SK-N-SH treated with all-trans-retinoic acid at 6 μM for 48 hours (cell line): ENCODE data around the gene GRIP1.

Source experiments
- ATAC-seq: fragments of 200-7000 bp; cut with Tn5 transposase; 3 replicates; pipeline ENCODE4 v1.9.1; 2020; ENCODE audit warnings: mild to moderate bottlenecking, moderate library complexity
- ARNTL ChIP-seq: fragments of 450-650 bp; formaldehyde crosslinking; IDR thresholded peaks from 2 replicates; pipeline ENCODE4 v1.5.0; 2020; ENCODE audit warnings: low read depth, mild to moderate bottlenecking, moderate library complexity, borderline replicate concordance
- BACH2 ChIP-seq: fragments of 250-450 bp; sonication (Bioruptor Pico); IDR thresholded peaks from 2 replicates; pipeline ENCODE4 v1.9.0; 2021; ENCODE audit warnings: mild to moderate bottlenecking, borderline replicate concordance
- CSDC2 ChIP-seq: fragments of 250-450 bp; sonication (Bioruptor Pico); IDR thresholded peaks from 2 replicates; pipeline ENCODE4 v1.5.0; 2020; ENCODE audit warnings: mild to moderate bottlenecking, moderate library complexity
- CSRNP3 ChIP-seq: fragments of 250-450 bp; sonication (Bioruptor Pico); IDR thresholded peaks from 2 replicates; pipeline ENCODE4 v1.5.1; 2021; ENCODE audit warnings: mild to moderate bottlenecking, moderate library complexity
- ESRRG ChIP-seq: fragments of 250-450 bp; sonication (Bioruptor Pico); IDR thresholded peaks from 2 replicates; pipeline ENCODE4 v1.6.1; 2021; ENCODE audit warnings: mild to moderate bottlenecking
- GLIS3 ChIP-seq: fragments of 250-450 bp; sonication (Bioruptor Pico); IDR thresholded peaks from 2 replicates; pipeline ENCODE4 v1.5.0; 2020; ENCODE audit warnings: mild to moderate bottlenecking, moderate library complexity
- ISL1 ChIP-seq: fragments of 250-450 bp; sonication (Bioruptor Pico); IDR thresholded peaks from 2 replicates; pipeline ENCODE4 v2.1.2; 2022; ENCODE audit warnings: mild to moderate bottlenecking, moderate library complexity
- OSR1 ChIP-seq: fragments of 250-450 bp; sonication (Bioruptor Pico); IDR thresholded peaks from 2 replicates; pipeline ENCODE4 v1.8.0; 2022; ENCODE audit warnings: moderate library complexity, mild to moderate bottlenecking, inconsistent platforms
- PATZ1 ChIP-seq: fragments of 250-450 bp; sonication (Bioruptor Pico); IDR thresholded peaks from 2 replicates; pipeline ENCODE4 v1.8.0; 2020; ENCODE audit warnings: mild to moderate bottlenecking, moderate library complexity, borderline replicate concordance
- POU6F1 ChIP-seq: fragments of 250-450 bp; sonication (Bioruptor Pico); IDR thresholded peaks from 2 replicates; pipeline ENCODE4 v1.8.0; 2021; ENCODE audit warnings: low read depth, mild to moderate bottlenecking, moderate library complexity, borderline replicate concordance
- PPARA ChIP-seq: fragments of 250-450 bp; sonication (Bioruptor Pico); IDR thresholded peaks from 2 replicates; pipeline ENCODE4 v1.5.0; 2020; ENCODE audit warnings: mild to moderate bottlenecking, borderline replicate concordance
- RARB ChIP-seq: fragments of 250-450 bp; sonication (Bioruptor Pico); IDR thresholded peaks from 2 replicates; pipeline ENCODE4 v1.8.0; 2021; ENCODE audit warnings: mild to moderate bottlenecking, moderate library complexity
- TOX ChIP-seq: fragments of 250-450 bp; sonication (Bioruptor Pico); IDR thresholded peaks from 2 replicates; pipeline ENCODE4 v1.8.0; 2021; ENCODE audit warnings: mild to moderate bottlenecking, moderate library complexity, borderline replicate concordance
- TSHZ2 ChIP-seq: fragments of 250-450 bp; sonication (Bioruptor Pico); IDR thresholded peaks from 2 replicates; pipeline ENCODE4 v1.5.0; 2020; ENCODE audit warnings: mild to moderate bottlenecking, moderate library complexity
- ZC3H10 ChIP-seq: fragments of 250-450 bp; sonication (Bioruptor Pico); IDR thresholded peaks from 2 replicates; pipeline ENCODE4 v1.5.1; 2021; ENCODE audit warnings: mild to moderate bottlenecking, moderate library complexity
- ZFP3 ChIP-seq: fragments of 250-450 bp; sonication (Bioruptor Pico); IDR thresholded peaks from 2 replicates; pipeline ENCODE4 v1.5.0; 2020; ENCODE audit warnings: mild to moderate bottlenecking, moderate library complexity
- ZFP30 ChIP-seq: fragments of 450-650 bp; formaldehyde crosslinking; IDR thresholded peaks from 2 replicates; pipeline ENCODE4 v1.5.0; 2022; ENCODE audit warnings: mild to moderate bottlenecking, moderate library complexity
- ZNF565 ChIP-seq: fragments of 450-650 bp; formaldehyde crosslinking; conservative IDR thresholded peaks from 2 replicates; pipeline ENCODE4 v1.5.0; 2020; ENCODE audit warnings: low read depth, mild to moderate bottlenecking, moderate library complexity
- ZNF70 ChIP-seq: fragments of 450-650 bp; formaldehyde crosslinking; IDR thresholded peaks from 2 replicates; pipeline ENCODE4 v1.5.0; 2020; ENCODE audit warnings: mild to moderate bottlenecking, moderate library complexity
- ZNF8 ChIP-seq: fragments of 450-650 bp; formaldehyde crosslinking; IDR thresholded peaks from 2 replicates; pipeline ENCODE4 v1.5.0; 2020; ENCODE audit warnings: mild to moderate bottlenecking, moderate library complexity

GRIP1 gene

GRCh38 chr12:66453120-66453519 is 225.8 kb downstream of the GRIP1 start:
- no peak for ATAC-seq
- TF ChIP-seq ZFP3: no peak
- TF ChIP-seq TSHZ2 (CRISPR knock-in tag): no peak
- TF ChIP-seq OSR1: no peak
- TF ChIP-seq ZC3H10 (CRISPR knock-in tag): no peak
- TF ChIP-seq BACH2 (CRISPR knock-in tag): no peak
- TF ChIP-seq ZNF565 (CRISPR knock-in tag): no peak
- TF ChIP-seq RARB (CRISPR knock-in tag): no peak
- TF ChIP-seq ISL1 (CRISPR knock-in tag): no peak

GRCh38 chr12:66449531-66449930 is 229.3 kb downstream of the GRIP1 start:
- ATAC-seq: no peak

GRCh38 chr12:66447643-66448042 is 231.2 kb downstream of the GRIP1 start:
- ATAC-seq: no peak
- no peak for TF ChIP-seq OSR1
- no peak for TF ChIP-seq ZFP30 (CRISPR knock-in tag)
- TF ChIP-seq, all 23 proteins: peak for 0

More at GRCh38 chr12:66449531-66449930, 229.3 kb downstream of the GRIP1 start:
- TF ChIP-seq CSDC2 (CRISPR knock-in tag) (no peak), PPARA (CRISPR knock-in tag) (no peak), BACH2 (CRISPR knock-in tag) (no peak)

- no peak for TF ChIP-seq ZNF8 (CRISPR knock-in tag)
- no peak for TF ChIP-seq TSHZ2 (CRISPR knock-in tag)
- no peak for ATAC-seq
Measured at GRCh38 chr12:66446276-66446675, 232.6 kb downstream of the GRIP1 start.

GRCh38 chr12:66441905-66442559 is 236.8 kb downstream of the GRIP1 start:
- no peak for ATAC-seq
- TF ChIP-seq PATZ1 (CRISPR knock-in tag): no peak
- TF ChIP-seq CSRNP3: no peak
- TF ChIP-seq ZC3H10 (CRISPR knock-in tag): no peak
- TF ChIP-seq TSHZ2 (CRISPR knock-in tag): no peak
- TF ChIP-seq RARB (CRISPR knock-in tag): no peak
- TF ChIP-seq ARNTL (CRISPR knock-in tag): no peak
- TF ChIP-seq POU6F1 (CRISPR knock-in tag): no peak
- TF ChIP-seq TOX (CRISPR knock-in tag): no peak
- TF ChIP-seq ISL1 (CRISPR knock-in tag): no peak
- TF ChIP-seq ESRRG: no peak
- no peak for TF ChIP-seq PPARA (CRISPR knock-in tag)
- no peak for TF ChIP-seq GLIS3 (CRISPR knock-in tag)
- TF ChIP-seq ZNF70: no peak
- TF ChIP-seq ZFP30 (CRISPR knock-in tag): no peak
